GM21825 (cell line): ENCODE data around the gene EHBP1.
"Not testable (repeated sequence)": the region's sequence is repeated elsewhere in the genome, so short reads cannot be mapped to it uniquely, and the experiment has no call there.

Experiments used
- ATAC-seq: cut with Tn5 transposase; IDR thresholded peaks from one replicate; pipeline ENCODE4 v1.9.1; 2021; ENCODE audit warnings: mild to moderate bottlenecking, moderate library complexity; ENCODE audit not compliant: unreplicated experiment

Gene EHBP1

DNA sequence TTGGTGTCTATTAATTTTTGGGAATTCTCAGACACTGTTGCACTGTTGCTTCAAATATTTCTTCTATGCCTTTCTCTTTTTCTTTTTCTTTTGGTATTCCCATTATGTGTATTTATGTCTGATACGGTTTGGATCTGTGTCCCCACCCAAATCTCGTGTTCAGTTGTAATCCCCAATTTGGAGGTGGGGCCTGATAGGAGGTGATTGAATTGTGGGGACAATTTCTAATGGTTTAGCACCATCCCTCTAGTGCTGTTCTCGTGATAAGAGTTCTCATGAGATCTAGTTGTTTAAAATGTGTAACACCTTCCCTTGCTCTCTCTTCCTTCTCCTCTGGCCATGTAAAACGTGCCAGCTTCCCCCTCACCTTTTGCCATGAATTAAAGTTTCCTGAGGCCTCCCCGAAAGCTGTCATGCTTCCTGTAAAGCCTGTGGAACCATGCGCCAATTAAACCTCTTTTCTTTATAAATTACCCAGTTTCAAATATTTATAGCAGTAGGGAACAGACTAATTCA is 26.8 kb downstream of the EHBP1 start:
- no peak for ATAC-seq

DNA sequence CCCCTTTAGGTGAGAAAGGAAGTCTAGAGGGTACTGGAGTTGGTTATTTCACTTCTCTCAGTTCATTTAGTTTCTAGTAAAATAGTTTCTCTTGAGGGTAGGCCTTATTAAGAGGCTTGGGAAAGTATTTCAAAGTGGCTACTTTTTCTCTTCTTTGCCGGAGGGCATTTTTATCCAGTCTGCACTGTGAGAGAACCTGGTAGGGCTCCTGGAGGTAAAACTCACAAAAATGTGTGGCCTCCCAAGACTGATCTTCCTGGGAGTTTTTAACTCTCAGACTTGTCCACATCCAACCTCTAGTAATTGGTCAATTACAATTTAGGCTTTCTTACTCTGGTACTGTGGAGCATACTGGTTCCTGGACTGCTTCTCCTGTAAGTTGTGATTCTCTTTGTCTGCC is 28.0 kb downstream of the EHBP1 start:
- no peak for ATAC-seq

DNA sequence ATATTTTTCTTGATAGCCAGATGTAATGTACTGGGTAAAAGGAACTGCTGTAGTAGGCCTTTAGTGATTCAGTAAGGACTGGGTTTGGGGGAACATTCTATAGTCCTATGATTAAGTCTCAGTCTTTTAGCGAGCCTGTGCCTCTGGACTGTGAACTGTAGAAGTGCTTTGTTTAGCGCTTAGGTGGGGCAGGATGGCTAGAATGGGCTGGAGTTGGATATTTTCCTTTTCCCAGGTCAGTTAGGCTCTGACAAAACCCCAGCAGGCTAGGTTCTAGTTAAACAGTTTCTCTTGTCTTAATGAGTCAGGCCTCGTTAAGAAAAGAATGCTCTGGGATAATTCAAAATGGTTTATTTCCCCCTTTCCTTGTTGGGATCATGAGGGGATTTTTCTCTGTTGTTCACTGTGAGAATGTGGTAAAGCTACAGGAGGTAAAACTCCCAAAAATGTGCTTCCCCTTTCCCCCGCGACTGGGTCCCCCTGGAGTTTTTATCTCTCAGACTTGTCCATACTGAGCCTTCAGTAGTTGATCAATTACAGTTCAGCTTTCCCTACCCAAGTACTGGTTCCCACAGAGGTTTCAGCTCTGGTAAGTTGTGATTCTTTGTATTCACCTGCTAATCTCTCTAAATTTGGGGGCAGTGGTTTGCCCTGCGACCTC is 31.5 kb downstream of the EHBP1 start:
- no peak for ATAC-seq

DNA sequence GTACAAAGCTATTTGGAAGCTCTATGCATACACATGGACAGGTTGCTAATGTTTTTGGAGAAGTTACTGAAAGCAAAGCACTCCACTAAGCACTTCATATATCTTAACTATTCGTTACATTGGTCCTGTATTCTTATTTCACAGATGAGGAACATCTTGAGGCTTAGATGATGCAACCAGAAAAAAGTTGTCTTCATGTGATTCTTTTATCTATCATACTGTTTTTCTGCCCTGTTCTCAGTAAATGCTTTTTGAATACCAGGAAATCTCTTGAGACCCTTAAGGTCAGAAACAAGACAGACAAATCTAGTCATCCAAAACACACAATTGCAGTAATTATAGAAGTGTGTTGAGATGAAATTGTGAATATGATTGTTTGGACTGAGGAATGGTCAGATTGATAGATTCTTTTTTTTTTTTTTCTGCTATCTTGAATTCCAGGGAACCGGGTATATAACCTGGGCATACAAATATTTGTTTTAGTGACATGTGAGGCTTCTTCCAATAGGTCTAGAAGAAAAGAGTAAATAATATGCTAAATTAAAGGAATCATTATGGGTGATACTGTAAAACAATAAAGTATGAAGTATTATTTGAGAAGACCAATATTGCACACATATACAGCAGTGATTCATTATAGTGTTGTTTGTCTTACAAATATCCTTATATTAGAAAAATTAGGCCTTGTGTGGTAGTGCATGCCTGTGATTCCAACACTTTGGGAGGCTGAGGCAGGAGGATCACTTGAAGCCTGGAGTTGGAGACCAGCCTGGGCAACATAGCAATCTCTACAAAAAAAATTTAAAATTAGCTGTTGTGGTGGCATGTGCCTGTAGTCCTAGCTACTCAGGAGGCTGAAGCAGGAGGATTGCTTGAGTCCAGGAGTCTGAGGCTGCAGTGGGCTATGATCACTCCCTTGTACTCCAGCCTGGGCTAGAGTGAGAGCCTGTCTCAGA is 33.7 kb downstream of the EHBP1 start:
- ATAC-seq = no peak

DNA sequence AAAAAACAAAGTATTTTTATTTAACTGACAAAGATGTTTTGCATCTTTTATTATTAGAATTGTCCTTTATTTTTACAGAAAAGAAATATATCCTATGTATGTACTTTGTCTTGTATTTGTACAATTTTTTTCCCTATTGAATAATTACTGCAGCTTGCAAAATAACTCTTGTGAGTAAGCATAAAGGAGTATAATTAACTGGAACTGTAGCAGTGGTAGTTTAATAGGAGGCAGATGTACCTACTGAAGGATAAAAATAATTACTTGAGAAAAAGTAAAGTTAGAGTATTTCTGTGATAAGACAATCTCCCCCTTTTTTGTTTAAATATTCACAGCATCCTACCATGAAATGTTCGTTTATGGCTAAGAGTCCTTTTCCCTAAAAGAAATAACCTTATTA is 34.7 kb downstream of the EHBP1 start:
- no peak for ATAC-seq

DNA sequence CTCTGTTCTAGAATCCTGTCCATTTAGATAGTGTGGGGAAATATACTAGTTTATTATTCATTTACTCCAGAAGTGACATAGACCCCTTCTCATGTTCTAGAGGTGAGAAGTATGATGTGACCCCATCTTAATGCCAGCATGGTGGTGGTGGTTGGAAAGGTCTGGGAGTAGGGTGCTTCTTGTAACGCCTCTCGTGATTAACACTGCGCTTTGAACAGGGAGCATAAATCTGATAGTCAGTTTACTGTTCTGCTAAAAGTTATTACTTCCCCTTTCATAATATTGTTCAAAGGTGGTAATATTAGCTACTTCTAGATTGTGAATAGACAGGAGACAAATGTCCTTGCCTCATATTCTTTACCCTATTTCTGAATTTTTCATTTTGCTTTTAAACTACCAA is 35.6 kb downstream of the EHBP1 start:
- ATAC-seq = no peak

DNA sequence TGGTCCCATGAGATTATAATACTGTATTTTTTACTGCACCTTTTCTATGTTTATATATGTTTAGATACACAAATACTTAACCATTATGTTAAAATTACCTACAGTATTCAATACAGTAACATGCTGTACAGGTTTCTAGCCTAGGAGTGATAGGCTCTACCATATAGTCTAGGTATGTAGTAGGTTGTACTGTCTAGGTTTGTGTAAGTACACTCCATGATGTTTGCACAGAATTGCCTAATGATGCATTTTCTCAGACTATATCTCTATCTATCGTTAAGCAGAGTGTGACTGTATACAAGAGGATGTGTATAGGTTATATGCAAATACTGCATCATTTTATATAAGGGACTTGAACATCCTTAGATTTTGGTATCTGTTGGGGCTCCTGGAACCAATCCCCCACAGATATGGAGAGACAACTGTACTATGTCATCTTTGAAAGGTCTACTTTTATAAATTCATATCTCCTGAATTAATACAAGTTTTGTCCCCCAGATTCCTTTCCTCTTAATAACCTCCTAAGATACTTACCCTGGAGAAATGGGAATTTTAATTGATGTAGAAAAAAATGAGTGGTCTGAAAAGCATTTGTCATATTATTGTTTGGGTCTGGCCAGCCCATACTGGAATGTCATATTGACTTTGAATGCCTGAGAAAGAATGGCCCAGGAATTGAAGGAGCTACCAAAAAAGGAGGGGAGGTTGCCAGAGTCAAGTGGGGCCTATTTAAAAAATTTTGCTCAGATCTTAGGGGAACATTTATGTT is 36.6 kb downstream of the EHBP1 start:
- no peak for ATAC-seq

DNA sequence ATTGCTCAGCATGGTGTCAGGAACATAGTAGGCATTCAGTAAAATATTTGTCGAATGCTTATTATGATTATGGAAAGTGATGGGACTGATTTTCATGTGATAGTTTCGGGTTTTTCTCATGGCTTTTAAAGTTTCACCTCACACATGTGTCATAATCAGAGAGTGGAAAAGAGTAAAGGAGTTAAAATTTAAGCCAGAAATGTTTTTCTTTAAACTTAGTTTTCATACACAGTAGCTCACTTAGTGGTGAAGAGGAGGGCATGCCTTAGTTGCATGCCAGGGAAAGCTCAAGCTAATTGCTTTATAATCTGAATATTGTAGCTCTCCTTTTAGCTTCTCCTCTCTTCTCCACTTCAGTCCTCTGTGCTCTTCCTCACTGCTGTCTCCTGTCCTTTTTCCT is 38.0 kb downstream of the EHBP1 start:
- ATAC-seq = no peak

DNA sequence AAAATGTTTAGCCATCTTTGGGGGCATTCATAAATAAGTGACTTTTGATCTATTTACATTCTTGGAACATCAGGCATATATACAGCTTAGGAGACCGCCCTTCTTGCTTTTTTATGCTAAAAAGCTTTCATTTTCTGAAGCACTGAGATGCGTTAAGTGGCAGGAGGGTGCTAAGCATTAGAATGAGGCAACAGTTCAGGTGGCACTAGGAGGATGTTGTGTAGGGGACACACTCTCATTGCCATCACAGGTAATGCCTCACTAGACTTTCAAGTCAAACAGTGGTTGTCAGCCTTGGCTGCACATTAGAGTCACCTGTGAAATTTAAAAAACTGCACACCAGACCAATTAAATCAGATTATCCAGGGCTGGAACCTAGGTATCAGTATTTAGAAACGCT is 39.1 kb downstream of the EHBP1 start:
- ATAC-seq = no peak

DNA sequence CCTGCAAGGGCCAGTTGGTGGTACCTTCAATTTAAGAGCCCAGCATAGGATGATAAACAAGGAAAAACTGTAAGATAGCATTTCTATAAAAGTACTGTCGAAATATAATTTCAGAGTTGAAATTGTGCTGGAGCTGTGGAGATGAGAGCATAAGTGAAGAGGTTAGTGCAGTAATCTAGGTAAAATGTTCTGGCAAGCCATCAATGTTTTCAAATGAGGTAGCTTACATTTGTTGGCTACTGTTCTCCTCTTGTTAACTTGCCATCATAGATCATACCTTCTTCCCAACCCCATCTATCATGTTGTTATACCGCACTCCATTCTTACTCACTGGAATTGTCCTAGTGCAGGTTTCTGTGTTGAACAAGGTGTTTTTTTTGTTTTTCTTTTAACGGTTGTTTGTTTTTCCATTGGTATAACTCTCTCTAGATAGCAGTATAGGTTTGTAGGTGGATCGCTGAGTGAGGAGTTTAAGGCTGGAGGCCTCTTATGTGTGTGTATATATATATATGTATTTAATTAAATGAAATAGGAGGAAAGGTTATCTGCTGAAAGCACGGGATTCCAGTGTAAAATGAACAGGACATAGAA is 40.5 kb downstream of the EHBP1 start:
- no peak for ATAC-seq

DNA sequence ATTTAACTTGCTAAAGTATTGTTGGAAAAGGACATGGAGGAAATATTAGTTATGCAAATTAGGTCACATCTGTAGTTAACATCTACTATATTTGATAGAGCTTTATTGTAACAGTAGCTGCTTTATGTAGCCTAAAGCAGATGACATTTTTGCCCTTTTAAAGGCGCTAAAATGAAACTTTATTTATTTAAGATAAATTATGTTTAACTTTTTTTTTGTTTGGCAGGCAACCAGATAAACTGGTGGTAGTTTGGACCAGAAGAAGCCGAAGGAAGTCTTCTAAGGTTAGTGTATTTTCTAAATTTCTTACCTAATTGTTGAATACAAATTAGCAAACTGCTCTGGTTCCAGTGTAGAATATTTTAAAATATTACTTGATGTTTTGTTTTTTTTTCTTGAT is 41.7 kb downstream of the EHBP1 start:
- ATAC-seq = no peak

DNA sequence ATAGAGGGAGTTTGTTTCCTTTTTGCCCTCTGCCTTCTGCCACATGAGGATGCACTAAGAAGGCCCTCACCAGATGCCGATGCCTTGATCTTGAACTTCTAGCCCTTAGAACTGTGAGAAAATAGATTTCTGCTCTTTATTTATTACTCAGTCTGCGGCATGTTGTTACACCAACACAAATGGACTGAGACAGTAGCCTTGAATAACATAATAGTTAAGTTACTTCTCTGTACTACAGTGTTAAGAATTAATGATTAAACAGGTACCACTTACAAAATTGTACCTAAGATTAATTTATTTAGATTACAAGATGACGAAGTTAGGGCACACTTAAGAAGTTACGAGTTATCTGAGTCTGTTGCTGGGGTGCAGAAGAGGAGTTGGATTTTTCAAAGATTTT is 42.4 kb downstream of the EHBP1 start:
- no peak for ATAC-seq

DNA sequence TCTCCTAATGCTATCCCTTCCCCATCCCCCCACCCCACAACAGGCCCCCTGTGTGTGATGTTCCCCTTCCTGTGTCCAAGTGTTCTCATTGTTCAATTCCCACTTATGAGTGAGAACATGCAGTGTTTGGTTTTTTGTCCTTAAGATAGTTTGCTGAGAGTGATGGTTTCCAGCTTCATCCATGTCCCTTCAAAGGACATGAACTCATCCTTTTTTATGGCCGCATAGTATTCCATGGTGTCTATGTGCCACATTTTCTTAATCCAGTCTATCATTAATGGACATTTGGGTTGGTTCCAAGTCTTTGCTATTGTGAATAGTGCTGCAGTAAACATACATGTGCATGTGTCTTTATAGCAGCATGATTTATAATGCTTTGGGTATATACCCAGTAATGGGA is 43.6 kb downstream of the EHBP1 start:
- not testable (repeated sequence) for ATAC-seq

DNA sequence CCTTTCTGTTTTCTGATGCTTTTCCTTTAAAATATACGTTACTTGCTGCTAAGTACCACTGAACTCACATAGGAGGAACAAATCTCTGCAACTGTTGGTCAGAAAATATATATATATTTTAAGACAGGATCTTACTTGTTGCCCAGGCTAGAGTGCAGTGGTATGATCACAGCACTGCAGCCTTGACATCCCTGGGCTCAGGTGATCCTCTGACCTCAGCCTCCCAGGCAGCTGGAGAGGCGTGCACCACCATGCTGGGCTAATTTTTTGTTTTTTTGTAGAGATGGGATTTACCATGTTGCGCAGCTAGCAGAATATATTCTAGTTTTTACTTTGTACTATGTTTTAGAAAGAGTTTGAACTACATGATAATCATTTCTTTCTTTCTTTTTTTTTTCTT is 51.5 kb downstream of the EHBP1 start:
- no peak for ATAC-seq

DNA sequence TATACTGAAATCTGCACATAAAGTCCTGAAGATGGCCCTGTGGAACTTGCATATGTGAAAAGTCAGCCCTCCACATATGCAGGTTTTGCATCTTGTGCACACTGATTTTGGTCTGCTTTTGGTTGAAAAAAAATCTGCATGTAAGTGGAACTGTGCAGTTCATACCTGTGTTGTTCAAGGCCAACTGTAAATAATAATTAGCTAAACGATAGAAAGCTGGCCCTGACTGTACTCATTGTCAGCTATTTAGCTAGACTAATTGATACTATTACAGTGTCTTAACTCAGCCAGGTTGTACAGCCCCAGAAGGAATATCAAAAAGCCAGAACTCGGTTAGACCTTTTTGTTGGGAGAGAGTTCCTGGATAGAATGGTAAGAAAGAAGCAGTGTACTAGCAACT is 54.5 kb downstream of the EHBP1 start:
- ATAC-seq = no peak

DNA sequence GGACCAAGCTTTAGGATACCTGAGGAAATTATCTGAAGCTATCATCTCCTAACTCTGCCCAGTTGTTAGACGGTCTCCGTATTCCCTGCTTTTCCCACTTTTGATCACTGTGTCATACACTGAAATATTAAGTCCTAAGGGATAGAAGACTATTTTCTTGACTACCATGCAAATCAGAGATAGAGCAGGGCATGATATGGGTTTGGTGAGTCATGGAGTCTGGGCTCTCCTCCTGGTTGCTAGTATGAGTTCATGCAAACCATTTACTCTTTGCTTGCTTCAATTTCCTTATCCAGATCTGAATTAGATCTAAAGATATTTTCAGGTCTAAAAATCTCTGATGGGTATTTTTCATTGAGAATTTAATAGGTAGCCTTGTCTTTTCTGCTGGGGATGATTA is 55.0 kb downstream of the EHBP1 start:
- ATAC-seq = no peak

DNA sequence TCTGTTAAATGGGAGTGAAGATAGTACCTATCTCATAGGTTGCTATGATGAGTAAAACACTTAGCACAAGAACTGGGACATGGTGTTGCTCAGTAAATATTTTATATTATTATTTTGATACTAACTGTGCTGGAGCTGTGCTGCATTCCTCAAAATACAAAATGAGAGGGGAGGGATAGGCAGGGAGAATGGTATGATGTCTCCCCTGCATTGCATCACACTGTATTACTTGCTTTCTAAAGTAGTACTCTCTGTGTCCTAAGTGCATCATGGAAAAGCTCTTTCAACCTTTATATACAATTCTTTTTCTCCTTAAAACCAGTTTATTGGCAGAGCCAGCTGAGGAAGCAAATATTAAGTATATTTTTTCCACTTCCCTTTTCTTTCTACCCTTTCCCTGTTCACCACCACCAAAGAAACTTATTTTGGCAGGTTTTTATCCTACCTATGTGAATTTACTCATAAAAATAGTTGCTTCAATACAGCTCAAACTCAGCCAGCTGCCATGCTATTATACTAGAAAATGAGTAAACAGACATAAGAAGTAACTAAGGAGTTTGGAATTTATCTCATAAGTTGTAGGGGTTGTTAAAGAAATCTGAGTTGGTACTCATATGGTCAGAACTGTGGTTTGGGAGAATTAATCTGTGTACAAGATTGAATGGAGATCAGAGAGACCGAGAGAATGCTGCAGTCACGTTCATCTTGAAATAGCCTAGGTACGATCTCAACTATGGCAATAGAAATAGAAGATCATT is 60.3 kb downstream of the EHBP1 start:
- no peak for ATAC-seq

DNA sequence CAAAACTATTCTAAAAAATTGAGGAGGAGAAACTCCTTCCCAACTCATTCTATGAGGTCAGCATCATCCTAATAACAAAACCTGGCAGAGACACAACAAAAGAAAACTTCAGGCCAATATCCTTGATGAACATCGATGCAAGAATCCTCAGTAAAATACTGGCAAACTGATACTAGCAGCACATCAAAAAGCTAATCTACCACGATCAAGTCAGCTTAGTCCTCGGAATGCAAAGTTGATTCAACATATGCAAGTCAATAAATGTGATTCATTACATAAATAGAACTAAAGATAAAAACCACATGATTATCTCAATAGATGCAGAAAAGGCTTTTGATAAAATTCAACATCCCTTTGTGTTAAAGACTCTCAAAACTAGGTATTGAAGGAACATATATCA is 63.1 kb downstream of the EHBP1 start:
- ATAC-seq = no peak

DNA sequence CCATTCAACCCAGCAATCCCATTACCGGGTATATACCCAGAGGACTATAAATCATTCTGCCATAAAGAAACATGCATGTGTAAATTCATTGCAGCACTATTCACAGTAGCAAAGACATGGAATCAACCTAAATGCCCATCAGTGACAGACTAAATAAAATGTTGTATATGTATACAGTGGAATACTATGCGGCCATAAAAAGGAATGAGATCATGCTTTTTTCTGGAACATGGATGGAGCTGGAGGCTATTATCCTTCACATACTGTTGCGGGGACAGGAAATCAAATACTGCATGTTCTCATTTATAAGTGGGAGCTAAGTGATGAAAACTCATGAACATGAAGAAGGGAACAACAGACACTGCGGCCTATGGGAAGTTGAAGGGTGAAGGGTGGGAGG is 65.1 kb downstream of the EHBP1 start:
- ATAC-seq = no peak
